GM21576 (cell line): ENCODE results near the gene COPE.

Source experiments
- ATAC-seq: cut with Tn5 transposase; IDR thresholded peaks from one replicate; pipeline ENCODE4 v1.9.1; 2021; ENCODE audit warnings: mild to moderate bottlenecking, moderate library complexity; ENCODE audit not compliant: unreplicated experiment

The COPE gene

GRCh38 chr19:18868380-18869022 is 50.7 kb downstream of the COPE start:
- no peak for ATAC-seq

- ATAC-seq: no peak
Measured at GRCh38 chr19:18867751-18868150, 51.4 kb downstream of the COPE start.

DNA sequence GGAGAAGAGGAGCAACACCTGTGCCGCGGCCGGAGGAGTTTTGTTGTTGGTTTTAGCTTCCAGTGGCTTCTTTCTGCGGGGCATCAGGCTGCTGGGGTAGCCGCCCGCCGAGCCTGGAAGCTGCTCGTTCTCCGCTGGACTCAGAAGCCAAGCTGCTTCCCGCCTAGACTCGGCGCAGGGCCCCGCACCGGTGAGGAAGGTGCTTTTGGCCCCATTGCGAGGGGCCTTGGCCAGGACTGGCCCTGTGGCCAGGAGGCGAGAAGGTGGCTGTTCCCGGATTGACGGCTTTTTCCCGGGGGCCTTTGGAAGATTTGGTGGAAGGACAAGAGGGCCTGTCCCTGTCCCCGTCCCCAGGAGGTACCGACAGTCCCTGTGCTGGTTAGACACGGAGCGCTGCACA is 52.0 kb downstream of the COPE start:
- no peak for ATAC-seq

- no peak for ATAC-seq
Measured at GRCh38 chr19:18866800-18867123, 52.4 kb downstream of the COPE start.

DNA sequence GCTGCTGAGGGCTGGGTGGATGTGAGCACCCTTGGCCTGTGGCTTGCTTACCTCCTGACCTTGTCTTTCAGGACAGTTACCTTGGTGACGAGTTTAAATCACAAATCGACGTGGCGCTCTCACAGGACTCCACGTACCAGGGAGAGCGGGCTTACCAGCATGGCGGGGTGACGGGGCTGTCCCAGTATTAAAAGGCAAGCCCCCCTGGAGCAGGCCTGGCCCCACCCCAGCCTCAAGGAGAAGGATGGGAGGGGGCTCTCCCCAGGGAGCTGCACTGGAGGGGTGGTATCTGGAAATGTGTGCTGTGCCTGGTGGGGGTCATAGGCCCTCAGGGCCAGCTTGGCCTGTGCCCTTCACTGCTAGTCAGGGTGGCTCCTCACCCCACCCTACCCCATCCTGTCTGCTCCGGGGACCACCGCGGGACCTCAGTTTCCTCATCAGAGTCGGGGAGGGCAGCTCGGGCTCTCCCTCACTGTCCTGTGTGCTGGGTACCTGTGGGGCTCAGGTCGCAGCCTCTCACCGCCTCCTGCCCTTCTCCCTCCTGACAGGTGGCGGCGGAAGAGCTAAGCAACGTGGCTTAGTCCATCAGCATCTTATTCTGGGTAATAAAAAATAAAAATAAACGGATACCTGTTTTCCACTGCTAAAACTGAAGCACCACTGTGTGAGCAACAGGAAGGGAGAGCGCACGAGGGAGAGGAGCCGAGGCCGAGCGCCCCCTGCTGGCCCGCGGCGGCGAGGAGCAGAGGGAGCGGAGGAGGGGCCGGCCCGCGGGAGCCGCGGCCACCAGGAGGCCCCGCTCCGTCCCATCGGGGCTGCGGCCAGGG is 53.0 kb downstream of the COPE start:
- no peak for ATAC-seq

DNA sequence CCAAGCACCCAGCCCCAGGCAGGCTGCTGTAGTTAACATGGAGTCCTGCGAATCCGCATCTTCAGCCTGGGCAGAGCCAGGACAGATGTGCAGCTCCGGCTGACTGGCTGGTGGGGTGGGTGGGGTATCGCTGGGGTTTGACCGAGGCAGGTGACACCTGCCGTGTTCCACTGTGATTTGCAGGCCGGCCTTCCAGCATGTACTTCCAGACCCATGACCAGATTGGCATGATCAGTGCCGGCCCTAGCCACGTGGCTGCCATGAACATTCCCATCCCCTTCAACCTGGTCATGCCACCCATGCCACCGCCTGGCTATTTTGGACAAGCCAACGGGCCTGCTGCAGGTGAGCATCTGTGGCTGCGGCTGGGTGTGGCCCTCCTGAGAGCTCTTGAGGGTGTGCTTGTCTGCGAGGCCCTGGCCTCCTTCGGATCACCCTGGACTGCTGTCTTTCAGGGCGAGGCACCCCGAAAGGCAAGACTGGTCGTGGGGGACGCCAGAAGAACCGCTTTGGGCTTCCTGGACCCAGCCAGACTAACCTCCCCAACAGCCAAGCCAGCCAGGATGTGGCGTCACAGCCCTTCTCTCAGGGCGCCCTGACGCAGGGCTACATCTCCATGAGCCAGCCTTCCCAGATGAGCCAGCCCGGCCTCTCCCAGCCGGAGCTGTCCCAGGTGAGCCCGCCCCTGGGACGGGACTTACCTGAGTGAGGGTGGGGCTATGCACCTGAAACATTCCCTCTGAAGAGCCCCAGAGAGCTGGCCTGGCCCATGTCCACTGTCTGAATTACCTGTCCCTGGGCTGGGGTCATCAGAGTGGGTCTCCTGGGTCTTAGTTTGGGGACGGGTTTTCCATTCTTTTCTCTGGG is 53.8 kb downstream of the COPE start:
- ATAC-seq: no peak

DNA sequence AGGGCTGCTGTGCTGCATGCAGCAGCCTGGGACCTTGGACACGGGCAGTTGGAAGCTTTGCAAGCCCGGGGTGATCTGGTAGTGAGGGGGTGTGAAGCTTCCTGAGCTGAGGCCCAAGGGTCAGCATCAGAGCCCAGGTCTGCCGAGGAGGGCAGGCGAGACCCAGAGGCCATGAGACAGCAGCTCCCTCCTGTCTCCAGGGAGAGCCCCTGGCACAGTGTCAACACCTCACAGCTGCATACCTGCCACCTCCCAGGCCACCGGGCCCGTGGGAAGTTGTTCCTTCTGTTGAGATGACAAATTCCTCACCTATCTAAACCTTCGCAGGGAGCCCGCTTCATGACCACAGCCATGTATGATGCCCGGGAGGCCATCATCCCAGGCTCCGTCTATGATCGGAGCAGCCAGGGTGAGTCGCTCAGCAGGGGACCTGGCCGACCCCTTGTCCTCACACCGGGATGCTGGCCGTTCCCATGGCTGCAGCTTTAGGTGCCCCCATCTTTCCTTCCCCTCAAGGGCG is 55.3 kb downstream of the COPE start:
- ATAC-seq: no peak

GRCh38 chr19:18862976-18863842 is 56.0 kb downstream of the COPE start:
- ATAC-seq: no peak

- ATAC-seq: no peak
Measured at GRCh38 chr19:18861917-18862316, 57.3 kb downstream of the COPE start.

DNA sequence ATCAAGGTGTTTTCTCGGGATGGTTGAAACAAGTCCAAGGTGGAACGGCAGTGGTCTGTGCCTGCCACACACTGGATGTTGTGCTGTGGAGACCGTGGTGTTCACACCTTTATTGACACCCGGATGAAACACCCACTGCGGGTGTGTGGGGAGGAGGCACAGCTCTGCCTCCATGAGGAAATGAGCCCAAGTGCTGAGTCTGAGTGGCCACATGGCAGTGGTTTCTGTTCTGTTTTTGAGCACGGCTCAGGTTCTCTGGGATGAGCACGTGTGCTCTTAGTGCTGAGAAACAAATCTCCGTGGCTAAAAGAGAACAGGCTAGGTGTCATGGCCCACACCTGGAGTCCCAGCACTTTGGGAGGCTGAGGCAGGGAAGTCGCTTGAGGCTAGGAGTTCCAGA is 58.0 kb downstream of the COPE start:
- ATAC-seq: no peak

DNA sequence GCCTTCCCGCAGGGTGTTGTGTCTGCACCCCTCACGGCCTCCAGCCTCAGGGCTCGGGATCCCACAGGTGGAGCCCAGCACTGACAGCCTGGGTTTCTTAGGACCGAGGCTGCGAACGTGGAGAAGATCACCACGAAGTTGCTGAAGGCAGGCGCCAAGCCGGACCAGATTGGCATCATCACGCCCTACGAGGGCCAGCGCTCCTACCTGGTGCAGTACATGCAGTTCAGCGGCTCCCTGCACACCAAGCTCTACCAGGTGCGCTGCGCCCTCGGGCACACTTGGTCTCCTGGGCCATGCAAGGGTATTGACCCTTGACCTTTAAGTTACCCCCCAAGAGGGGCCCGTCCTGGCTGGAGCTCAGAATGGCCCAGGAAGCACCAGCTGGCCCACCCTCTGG is 58.5 kb downstream of the COPE start:
- ATAC-seq: no peak

GRCh38 chr19:18860302-18860700 is 58.9 kb downstream of the COPE start:
- ATAC-seq: no peak

- no peak for ATAC-seq
Measured at GRCh38 chr19:18859676-18860301, 59.4 kb downstream of the COPE start.

- ATAC-seq: no peak
Measured at GRCh38 chr19:18858906-18859646, 60.1 kb downstream of the COPE start.

DNA sequence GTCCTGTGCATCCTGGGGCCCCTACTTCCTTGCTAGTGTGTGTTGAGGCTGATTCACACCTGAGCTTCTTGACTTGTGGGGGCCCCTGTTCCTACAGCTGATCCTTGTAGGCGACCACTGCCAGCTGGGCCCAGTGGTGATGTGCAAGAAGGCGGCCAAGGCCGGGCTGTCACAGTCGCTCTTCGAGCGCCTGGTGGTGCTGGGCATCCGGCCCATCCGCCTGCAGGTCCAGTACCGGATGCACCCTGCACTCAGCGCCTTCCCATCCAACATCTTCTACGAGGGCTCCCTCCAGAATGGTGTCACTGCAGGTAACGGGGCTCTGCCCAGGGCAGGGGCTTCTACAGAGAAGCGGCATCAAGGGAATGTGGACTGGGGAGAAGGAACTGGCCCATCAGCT is 62.0 kb downstream of the COPE start:
- no peak for ATAC-seq

GRCh38 chr19:18856385-18857126 is 62.6 kb downstream of the COPE start:
- ATAC-seq: no peak

GRCh38 chr19:18855647-18856384 is 63.4 kb downstream of the COPE start:
- no peak for ATAC-seq

- no peak for ATAC-seq
Measured at GRCh38 chr19:18854982-18855381, 64.2 kb downstream of the COPE start.
